Activated naive CD4-positive, alpha-beta T cell treated with anti-CD3 and anti-CD28 coated beads for 36 hours (primary cell): ENCODE measurements around the gene PLA2G5. TPM values are rescaled to one million over a fixed set of nuclear protein-coding genes. Genes with fewer than 3 reads are reported as not detected.
"Not testable (repeated sequence)": the region's sequence is repeated elsewhere in the genome, so short reads cannot be mapped to it uniquely, and the experiment has no call there.

Experiments
- CTCF ChIA-PET: fragments of 350-600 bp; sonication (Branson Sonifier 250); formaldehyde crosslinking; loops from one replicate; lab custom pipeline; 2021; ENCODE audit warnings: antibody characterized with exemption; lab: Charles Lee
- DNase-seq: peaks from one replicate; pipeline ENCODE4 v3.0.0-alpha.2; 2020
- H3K27ac Mint-ChIP-seq: one replicate; pipeline ENCODE4 v1.8.0; 2021; ENCODE audit warnings: mild to moderate bottlenecking, mixed read lengths
- H3K27me3 Mint-ChIP-seq: one replicate; pipeline ENCODE4 v1.8.0; 2021; ENCODE audit warnings: low read depth, mixed read lengths
- H3K36me3 Mint-ChIP-seq: one replicate; pipeline ENCODE4 v1.8.0; 2021; ENCODE audit warnings: low read depth, mixed read lengths
- H3K4me1 Mint-ChIP-seq: one replicate; pipeline ENCODE4 v1.8.0; 2021; ENCODE audit warnings: low read depth, mixed read lengths
- H3K4me3 Mint-ChIP-seq: one replicate; pipeline ENCODE4 v1.8.0; 2021; ENCODE audit warnings: mild to moderate bottlenecking, moderate library complexity, mixed read lengths
- H3K9me3 Mint-ChIP-seq: one replicate; pipeline ENCODE4 v1.8.0; 2021; ENCODE audit warnings: mixed read lengths
- intact Hi-C: fragments of 100-400 bp; cut with micrococcal nuclease; formaldehyde crosslinking; loops from one replicate; pipeline ENCODE4 v1.15.1; 2023
- total RNA-seq, 2 experiments: library from RNA; stranded (reverse); gene quantifications; one replicate each; pipeline ENCODE4 v1.2.3, GENCODE V29; 2021

PLA2G5 gene, protein sequence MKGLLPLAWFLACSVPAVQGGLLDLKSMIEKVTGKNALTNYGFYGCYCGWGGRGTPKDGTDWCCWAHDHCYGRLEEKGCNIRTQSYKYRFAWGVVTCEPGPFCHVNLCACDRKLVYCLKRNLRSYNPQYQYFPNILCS
- total RNA-seq: not detected

DNA sequence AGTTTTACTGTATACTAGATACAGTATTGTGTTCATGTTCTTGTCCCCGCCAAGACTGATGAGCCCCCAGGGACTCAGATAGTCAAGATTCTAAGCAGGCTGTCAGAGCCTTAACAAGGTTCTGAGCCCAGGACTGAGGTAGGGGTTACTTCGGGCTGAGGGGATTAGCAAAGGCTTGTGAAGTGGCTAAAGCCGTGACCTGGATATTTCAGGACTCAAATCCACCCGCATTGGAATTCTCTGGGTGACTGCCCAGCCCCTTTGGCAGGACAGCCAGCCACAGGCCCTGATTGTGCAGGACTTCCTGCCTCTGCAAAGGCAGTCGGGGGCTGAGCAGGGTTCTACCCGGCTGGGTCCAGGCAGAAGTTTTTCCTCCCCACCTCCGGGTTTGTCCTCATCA, at the start of gene PLA2G5:
TSS of gene PLA2G5 (plus strand) at position 321 of the 400 bp plus-strand sequence. CDS start 14,637 bp downstream, outside the sequence.
- H3K27me3 Mint-ChIP-seq: no peaks in the 10 kb centered on the region
- no peak for DNase-seq
- H3K4me3 Mint-ChIP-seq: no peak within 1 kb of the TSS
- no peaks in the 10 kb centered on the region for H3K36me3 Mint-ChIP-seq
- H3K9me3 Mint-ChIP-seq: no peaks in the 10 kb centered on the region
- H3K27ac Mint-ChIP-seq: no peak within 1 kb of the TSS
- intact Hi-C loops: no loop called here
- H3K4me1 Mint-ChIP-seq: no peaks in the 10 kb centered on the region
- CTCF ChIA-PET: no interaction called here

DNA sequence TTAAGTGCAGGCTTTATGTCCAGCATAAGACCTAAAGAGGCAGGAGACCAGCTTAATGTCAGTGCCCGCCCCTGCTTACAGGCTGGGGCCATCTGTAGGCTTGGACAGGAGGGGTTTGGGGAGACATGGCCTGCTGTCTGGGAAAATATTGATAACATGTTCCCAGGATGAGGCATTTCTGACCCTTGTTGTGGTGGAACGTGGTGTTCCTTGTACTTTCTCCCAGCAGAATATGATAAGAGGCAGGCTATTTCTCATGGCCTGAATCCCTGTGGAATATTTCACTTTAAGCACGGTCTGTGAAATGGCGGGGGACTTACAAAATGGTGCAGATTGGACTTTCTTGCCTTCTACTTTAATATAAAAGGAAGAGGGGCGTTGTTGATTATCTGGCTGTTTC, 41.9 kb upstream of the PLA2G5 start:
- Mint-ChIP-seq H3K36me3 (no peaks in the 10 kb centered on the region), H3K27me3 (peaks cover 25% of the 10 kb centered on the region), H3K27ac (no peak overlapping the region), H3K4me3 (no peak overlapping the region), H3K9me3 (no peaks in the 10 kb centered on the region), H3K4me1 (no peaks in the 10 kb centered on the region)
- intact Hi-C loops: no loop called here
- no peak for DNase-seq
- CTCF ChIA-PET: no interaction called here

DNA sequence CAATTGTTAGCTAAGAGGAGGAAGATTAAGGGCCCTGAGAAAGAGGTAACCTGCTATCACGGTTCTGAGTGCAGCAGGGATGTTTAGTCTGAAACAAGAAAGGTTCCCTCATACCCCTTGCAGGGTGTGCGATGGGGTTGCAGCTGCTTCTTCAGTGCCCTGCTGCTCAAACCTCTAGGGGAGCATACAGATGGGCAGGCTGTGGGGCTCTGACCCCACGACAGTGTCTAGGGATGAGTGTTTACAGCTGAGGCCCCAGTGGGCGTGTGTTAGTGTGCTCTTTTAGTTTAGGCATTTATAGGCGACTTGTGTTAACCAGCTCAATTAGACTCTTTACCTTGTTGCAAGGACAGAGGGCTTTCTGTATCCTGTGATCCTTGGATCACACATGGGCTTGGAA, 41.3 kb upstream of the PLA2G5 start:
- Mint-ChIP-seq H3K4me3 (no peak overlapping the region), H3K27me3 (peaks cover 25% of the 10 kb centered on the region), H3K4me1 (no peaks in the 10 kb centered on the region), H3K9me3 (no peaks in the 10 kb centered on the region), H3K27ac (no peak overlapping the region), H3K36me3 (no peaks in the 10 kb centered on the region)
- DNase-seq: no peak
- intact Hi-C loops: no loop called here
- CTCF ChIA-PET: no interaction called here

DNA sequence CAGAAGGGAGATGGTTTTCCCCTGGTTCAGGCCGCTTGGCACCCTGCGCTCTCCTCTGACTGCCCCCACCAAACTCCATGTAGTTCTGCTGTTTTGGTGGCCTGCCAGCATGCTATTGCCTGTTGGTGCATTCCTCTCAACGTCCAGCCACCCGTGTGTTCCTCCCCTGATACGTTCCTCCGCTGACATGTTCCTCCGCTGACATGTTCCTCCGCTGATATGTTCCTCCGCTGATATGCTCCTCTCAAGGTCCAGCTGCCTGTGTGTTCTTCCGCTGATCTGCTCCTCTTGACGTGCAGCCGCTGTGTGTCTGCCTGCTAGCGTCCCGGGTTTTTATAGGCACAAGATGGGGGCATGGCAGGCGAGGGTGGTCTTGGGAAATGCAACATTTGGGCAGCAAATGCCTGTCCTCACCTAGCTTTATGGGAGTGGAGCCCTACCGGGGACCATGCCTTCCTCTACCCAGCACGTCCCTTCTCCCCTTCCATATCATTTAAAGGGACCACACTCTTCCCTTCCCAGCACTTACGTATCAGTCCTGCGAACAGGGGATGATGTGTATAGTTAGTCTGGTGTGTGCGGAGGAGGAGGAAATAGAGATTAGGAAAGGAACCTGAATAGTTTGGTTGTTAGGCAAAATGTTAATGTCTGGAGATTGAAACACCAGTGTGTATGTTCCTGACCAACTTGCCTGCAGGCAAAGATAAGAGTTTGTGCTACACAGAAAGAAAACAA, 40.6 kb upstream of the PLA2G5 start:
- DNase-seq: no peak
- H3K27me3 Mint-ChIP-seq: peaks cover 22% of the 10 kb centered on the region
- no peaks in the 10 kb centered on the region for H3K4me1 Mint-ChIP-seq
- no peaks in the 10 kb centered on the region for H3K36me3 Mint-ChIP-seq
- peaks cover under 1% of the 10 kb centered on the region for H3K9me3 Mint-ChIP-seq
- CTCF ChIA-PET: no interaction called here
- no peak overlapping the region for H3K27ac Mint-ChIP-seq
- no peak overlapping the region for H3K4me3 Mint-ChIP-seq
- intact Hi-C loops: no loop called here

DNA sequence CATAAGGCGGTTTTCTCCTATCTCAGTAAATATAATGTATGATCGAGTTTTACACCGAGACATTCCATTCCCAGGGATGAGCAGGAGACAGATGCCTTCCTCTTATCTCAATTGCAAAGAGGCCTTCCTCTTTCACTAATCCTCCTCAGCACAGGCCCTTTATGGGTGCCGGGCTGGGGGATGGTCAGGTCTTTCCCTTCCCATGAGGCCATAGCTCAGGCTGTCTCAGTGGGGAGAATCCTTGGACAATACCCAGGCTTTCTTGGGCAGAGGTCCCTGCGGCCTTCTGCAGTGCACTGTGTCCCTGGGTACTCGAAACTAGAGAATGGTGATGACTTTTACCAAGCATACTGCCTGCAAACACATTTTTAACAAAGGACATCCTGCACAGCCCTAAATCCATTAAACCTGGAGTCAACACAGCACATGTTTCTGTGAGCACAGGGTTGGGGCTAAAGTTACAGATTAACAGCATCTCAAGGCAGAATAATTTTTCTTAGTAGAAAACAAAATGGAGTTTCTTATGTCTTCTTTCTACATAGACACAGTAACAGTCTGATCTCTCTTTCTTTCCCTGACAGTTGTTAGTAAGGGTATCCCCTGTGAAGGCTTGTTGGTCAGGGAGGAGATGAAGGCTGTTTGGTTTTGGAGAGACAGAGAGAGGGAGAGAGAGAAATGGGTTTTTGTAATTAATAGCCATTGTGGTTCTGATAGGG, 39.4 kb upstream of the PLA2G5 start:
- DNase-seq, intact Hi-C loops, CTCF ChIA-PET, H3K4me1 Mint-ChIP-seq, H3K36me3 Mint-ChIP-seq, H3K27ac Mint-ChIP-seq, H3K9me3 Mint-ChIP-seq, H3K4me3 Mint-ChIP-seq: not testable (repeated sequence)
- H3K27me3 Mint-ChIP-seq: peaks cover 23% of the 10 kb centered on the region

DNA sequence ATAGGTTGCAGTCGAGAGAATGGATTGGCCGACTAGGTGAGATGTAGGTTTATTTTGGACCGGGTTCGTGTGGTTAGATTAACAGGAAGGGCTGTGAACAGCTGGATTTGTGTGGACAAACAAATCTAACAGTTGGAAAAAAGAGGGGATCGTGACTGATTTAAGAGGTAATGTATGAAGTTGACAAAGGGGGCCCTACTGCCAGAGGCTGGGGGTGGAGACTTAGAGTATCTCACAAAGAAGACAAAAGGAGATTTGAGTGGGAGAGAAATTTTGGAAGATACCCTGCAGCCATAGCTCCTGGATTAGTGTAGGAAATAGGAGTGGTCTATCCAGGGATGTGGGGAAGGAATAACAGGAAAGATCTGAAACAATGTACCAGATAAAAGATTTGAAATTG, 38.8 kb upstream of the PLA2G5 start:
- intact Hi-C loops: no loop called here
- Mint-ChIP-seq H3K27me3 (peaks cover 23% of the 10 kb centered on the region), H3K36me3 (peaks cover 1% of the 10 kb centered on the region), H3K4me1 (no peaks in the 10 kb centered on the region), H3K27ac (no peak overlapping the region), H3K9me3 (peaks cover 7% of the 10 kb centered on the region), H3K4me3 (no peak overlapping the region)
- DNase-seq: no peak
- CTCF ChIA-PET: no interaction called here

DNA sequence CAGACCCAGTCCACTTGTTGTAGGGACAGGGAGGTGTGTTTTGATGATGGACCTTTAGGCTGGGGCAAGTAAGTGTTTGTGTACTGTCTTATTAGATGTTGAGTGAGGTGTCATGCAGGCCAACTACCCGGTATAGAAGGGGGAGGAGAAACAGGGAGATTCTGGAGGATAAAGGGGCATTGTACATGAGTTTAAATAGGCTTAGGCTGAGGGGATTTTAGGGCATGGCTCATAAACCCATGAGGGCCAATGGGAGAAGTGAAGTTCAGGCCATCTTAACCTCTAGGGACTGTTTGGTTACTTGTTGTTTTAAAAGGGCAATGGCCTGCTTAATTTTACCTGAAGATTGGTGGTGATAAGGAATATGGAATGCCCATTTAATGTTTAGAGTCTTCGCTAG, 38.2 kb upstream of the PLA2G5 start:
- DNase-seq: no peak
- H3K27me3 Mint-ChIP-seq: peaks cover 18% of the 10 kb centered on the region
- H3K27ac Mint-ChIP-seq: no peak overlapping the region
- CTCF ChIA-PET: no interaction called here
- H3K4me1 Mint-ChIP-seq: no peaks in the 10 kb centered on the region
- H3K36me3 Mint-ChIP-seq: peaks cover 1% of the 10 kb centered on the region
- H3K9me3 Mint-ChIP-seq: peaks cover 8% of the 10 kb centered on the region
- intact Hi-C loops: no loop called here
- no peak overlapping the region for H3K4me3 Mint-ChIP-seq

DNA sequence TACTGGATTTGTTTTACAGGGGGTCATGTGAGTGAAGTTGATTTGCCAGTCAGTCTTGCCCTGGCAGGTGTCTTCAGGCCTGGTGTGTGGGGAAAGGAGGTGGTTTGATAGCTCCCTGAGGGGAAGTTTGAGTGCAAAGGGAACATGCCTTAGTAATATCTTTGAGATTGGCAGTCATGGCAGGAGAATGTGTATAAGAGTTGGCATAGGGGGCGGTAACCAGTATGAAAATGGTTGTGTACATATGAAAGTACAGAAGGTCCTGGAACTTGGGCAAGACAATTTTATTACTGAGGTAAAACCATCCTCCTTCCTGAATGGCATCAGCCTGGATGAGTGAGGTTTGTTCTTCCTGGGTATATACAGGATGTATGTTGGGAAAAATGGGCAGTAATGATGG, 37.6 kb upstream of the PLA2G5 start:
- peaks cover 12% of the 10 kb centered on the region for H3K9me3 Mint-ChIP-seq
- intact Hi-C loops: no loop called here
- no peak overlapping the region for H3K4me3 Mint-ChIP-seq
- H3K36me3 Mint-ChIP-seq: peaks cover 1% of the 10 kb centered on the region
- no peaks in the 10 kb centered on the region for H3K4me1 Mint-ChIP-seq
- peaks cover 18% of the 10 kb centered on the region for H3K27me3 Mint-ChIP-seq
- CTCF ChIA-PET: no interaction called here
- H3K27ac Mint-ChIP-seq: no peak overlapping the region
- no peak for DNase-seq

DNA sequence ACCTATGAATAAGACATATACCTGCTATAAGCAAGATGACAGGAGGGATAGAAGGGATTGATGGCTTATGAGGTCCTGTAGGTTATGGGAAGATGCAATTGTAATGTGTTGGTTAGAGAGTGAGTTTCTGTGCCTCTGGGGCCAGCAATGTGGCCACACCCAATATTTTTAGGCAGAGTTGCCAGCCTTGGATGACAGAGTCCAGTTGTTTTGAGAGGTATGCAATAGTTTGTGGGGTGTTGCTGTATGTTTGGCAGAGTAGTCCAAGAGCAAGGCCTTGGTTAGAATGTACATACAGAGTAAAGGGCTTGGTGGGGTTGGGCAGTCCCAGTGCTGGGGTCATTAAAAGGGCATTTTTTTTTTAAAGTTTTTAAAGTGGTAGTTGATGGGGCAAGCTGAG, 36.6 kb upstream of the PLA2G5 start:
- DNase-seq: no peak
- peaks cover 12% of the 10 kb centered on the region for H3K9me3 Mint-ChIP-seq
- peaks cover 8% of the 10 kb centered on the region for H3K4me1 Mint-ChIP-seq
- no peak overlapping the region for H3K4me3 Mint-ChIP-seq
- CTCF ChIA-PET: no interaction called here
- peaks cover 1% of the 10 kb centered on the region for H3K36me3 Mint-ChIP-seq
- intact Hi-C loops: no loop called here
- H3K27ac Mint-ChIP-seq: no peak overlapping the region
- peaks cover 14% of the 10 kb centered on the region for H3K27me3 Mint-ChIP-seq

DNA sequence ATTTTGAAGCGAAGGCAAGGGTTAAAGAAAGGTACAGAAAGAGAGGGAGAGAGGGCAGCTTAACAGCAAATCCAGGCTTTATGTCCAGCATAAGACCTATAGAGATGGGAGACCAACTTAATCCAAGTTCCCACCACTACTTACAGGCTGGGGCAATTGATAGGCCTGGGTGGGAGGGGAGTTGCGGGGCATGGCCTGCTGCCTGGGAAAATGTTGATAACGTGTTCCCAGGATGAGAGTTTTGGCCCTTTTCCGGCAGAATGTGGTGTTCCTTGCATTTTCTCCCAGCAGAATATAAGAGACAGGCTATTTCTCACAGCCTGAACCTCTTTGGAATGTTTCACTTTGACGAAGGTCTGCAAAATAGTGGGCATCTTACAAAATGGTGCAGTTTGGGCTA, 34.9 kb upstream of the PLA2G5 start:
- intact Hi-C loops: no loop called here
- DNase-seq: no peak
- no peak overlapping the region for H3K4me3 Mint-ChIP-seq
- peaks cover 10% of the 10 kb centered on the region for H3K4me1 Mint-ChIP-seq
- H3K36me3 Mint-ChIP-seq: peaks cover 1% of the 10 kb centered on the region
- CTCF ChIA-PET: no interaction called here
- peaks cover 5% of the 10 kb centered on the region for H3K27me3 Mint-ChIP-seq
- H3K9me3 Mint-ChIP-seq: peaks cover 12% of the 10 kb centered on the region
- no peak overlapping the region for H3K27ac Mint-ChIP-seq

DNA sequence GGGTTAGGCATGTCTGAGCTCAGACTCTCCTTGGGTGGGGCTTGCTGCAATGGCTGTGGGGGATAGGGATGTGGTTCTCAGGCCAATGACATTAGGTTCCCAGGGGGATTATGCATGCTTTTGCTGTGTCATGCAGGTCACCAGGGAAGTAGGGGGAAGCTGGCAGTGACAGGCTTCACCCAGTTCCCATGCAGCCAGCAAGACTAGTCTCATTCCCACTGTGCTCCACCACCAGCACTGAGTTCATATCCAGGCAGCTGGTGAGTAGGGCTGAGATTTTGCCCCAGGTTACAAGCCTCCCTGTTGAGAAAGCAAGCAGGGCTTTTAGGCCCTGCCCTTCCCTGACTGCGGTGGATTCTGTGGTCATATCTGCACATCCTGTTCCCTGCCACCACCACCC, 32.1 kb upstream of the PLA2G5 start:
- Mint-ChIP-seq H3K27ac (no peak overlapping the region), H3K36me3 (peaks cover 1% of the 10 kb centered on the region), H3K4me3 (no peak overlapping the region), H3K27me3 (peaks cover 5% of the 10 kb centered on the region), H3K9me3 (peaks cover 12% of the 10 kb centered on the region), H3K4me1 (peaks cover 10% of the 10 kb centered on the region)
- intact Hi-C loops: no loop called here
- CTCF ChIA-PET: interaction anchor here (0.6 kb wide), 1 partner anchor 477 kb away, joined by 5 read pairs; no protein-coding TSS in a partner anchor
- DNase-seq: no peak

DNA sequence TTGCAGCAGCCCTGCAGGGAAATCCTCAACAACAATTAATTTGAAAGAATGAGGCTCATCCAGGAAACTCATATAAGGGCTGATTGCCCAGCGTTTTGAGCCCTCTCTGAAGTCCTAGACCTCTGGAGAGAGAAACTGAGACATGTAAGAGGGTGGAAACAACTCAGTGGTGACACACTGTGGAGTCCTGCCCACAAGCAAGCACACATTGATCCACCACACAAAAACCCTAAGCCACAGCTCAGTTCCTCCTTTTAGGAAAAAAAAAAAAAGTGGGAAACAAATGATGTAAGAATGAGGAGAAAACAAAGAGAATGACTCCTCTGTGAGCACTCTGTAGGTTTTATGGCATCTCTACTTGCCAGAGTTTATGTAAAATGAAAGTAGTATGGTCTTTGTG, 22.9 kb upstream of the PLA2G5 start:
- H3K27me3 Mint-ChIP-seq: peaks cover 6% of the 10 kb centered on the region
- peaks cover 16% of the 10 kb centered on the region for H3K9me3 Mint-ChIP-seq
- H3K4me1 Mint-ChIP-seq: peaks cover 3% of the 10 kb centered on the region
- DNase-seq: no peak
- intact Hi-C loops: no loop called here
- no peak overlapping the region for H3K27ac Mint-ChIP-seq
- H3K4me3 Mint-ChIP-seq: no peak overlapping the region
- H3K36me3 Mint-ChIP-seq: peaks cover 9% of the 10 kb centered on the region
- CTCF ChIA-PET: interaction anchor here (0.7 to 1.0 kb wide), 2 partner anchors 16 to 105 kb away, joined by 3 to 4 read pairs; no protein-coding TSS in a partner anchor
